Left lung (tissue), 10 donors: ENCODE results near the gene FUBP3. TPM values are rescaled to one million over a fixed set of nuclear protein-coding genes. Genes with fewer than 3 reads are reported as not detected.
A peak's percentile ranks its signal among the peaks of the same experiment; 100 is the strongest.

Experiments
- ATAC-seq: fragments of 200-7000 bp; cut with Tn5 transposase; one replicate; pipeline ENCODE4 v1.9.1; 2020; ENCODE audit warnings: moderate library complexity
- DNase-seq, 4 donors: peaks; one replicate each; pipeline ENCODE4 v3.0.0-alpha.2; 2013 to 2020
- H3K27ac ChIP-seq, 2 donors: fragments of 200-600 bp; sonication (generic) in 1 of 2; one replicate each; pipeline versions ENCODE4 v1.5.0 to v1.8.0; 2020 to 2021
- H3K27me3 ChIP-seq, 2 donors: fragments of 200-600 bp; sonication (generic) in 1 of 2; one replicate each; pipeline versions ENCODE4 v1.5.0 to v1.8.0; 2020 to 2021
- H3K36me3 ChIP-seq, 2 donors: fragments of 200-600 bp; sonication (generic) in 1 of 2; one replicate each; pipeline versions ENCODE4 v1.5.0 to v1.8.0; 2020 to 2021
- H3K4me1 ChIP-seq, 2 donors: fragments of 200-600 bp; one replicate each; pipeline ENCODE4 v1.8.0; 2021
- H3K4me3 ChIP-seq, 2 donors: fragments of 200-600 bp; sonication (generic) in 1 of 2; one replicate each; pipeline versions ENCODE4 v1.5.0 to v1.8.0; 2020 to 2021; ENCODE audit warnings: mild to moderate bottlenecking in 1 of 2
- H3K9me3 ChIP-seq, 2 donors: fragments of 200-600 bp; sonication (generic) in 1 of 2; one replicate each; pipeline versions ENCODE4 v1.5.0 to v1.8.0; 2020 to 2021
- intact Hi-C, 2 donors: fragments of 100-400 bp; cut with DNase I; formaldehyde crosslinking; loops; one replicate each; pipeline versions ENCODE4 v1.11.2 to v1.14.2; 2022
- polyA plus RNA-seq, 6 donors: library from polyadenylated mRNA; unstranded; fragments of 120-200 nt; gene quantifications; one replicate each; pipeline ENCODE4 v1.2.1, GENCODE V29; 2013; ENCODE audit not compliant: insufficient read length in 6 of 6
- total RNA-seq, 2 donors: library from RNA; stranded (reverse); fragmentation: NEBNext Ultra II Directional; extraction: Animal tissue kit (Norgen Biotek cat#: 25700); gene quantifications; one replicate each; pipeline ENCODE4 v1.2.1, GENCODE V29; 2021
- TF ChIP-seq, protein P1 (sequence below), 2 donors: fragments of 200-600 bp; sonication (generic) in 1 of 2; IDR thresholded peaks; one replicate each; pipeline versions ENCODE4 v1.5.0 to v1.8.0; 2021; ENCODE audit warnings: antibody characterized with exemption in 2 of 2
- donor health status: DM: no; HTN: yes; CAD: no.
- donor health status: DM: no; HTN: no; CAD: no.

FUBP3 gene
- total and polyA plus RNA-seq, 8 donors, result 33.1 to 70.0 (median 58.9) TPM

DNA sequence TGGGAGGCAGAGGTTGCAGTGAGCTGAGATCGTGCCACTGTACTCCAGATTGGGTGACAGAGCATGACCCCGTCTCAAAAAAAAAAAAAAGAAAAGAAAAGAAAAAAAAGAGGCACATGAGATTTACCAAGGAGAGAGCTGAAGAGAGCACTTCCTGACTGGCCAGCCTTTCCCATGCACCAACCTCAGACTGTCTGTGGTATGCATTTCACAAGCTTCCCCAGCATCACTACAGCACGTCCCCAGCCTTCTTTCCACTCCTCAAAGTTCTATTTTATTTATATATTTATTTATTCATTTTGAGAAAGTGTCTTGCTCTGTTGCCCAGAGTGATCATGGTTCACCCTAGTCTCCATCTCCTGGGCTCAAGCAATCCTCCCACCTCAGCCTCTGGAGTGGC lies 13.6 kb upstream of the FUBP3 start:
- H3K9me3 ChIP-seq, result no peaks in the 10 kb centered on the region
- intact Hi-C loops, result no loop called here
- TF ChIP-seq, protein P1, sequence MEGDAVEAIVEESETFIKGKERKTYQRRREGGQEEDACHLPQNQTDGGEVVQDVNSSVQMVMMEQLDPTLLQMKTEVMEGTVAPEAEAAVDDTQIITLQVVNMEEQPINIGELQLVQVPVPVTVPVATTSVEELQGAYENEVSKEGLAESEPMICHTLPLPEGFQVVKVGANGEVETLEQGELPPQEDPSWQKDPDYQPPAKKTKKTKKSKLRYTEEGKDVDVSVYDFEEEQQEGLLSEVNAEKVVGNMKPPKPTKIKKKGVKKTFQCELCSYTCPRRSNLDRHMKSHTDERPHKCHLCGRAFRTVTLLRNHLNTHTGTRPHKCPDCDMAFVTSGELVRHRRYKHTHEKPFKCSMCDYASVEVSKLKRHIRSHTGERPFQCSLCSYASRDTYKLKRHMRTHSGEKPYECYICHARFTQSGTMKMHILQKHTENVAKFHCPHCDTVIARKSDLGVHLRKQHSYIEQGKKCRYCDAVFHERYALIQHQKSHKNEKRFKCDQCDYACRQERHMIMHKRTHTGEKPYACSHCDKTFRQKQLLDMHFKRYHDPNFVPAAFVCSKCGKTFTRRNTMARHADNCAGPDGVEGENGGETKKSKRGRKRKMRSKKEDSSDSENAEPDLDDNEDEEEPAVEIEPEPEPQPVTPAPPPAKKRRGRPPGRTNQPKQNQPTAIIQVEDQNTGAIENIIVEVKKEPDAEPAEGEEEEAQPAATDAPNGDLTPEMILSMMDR (IDR thresholded peaks at IDR 0.05), result no peak
- ATAC-seq, result no peak
- H3K36me3 ChIP-seq, result no peaks in the 10 kb centered on the region
- no peak overlapping the region for H3K4me3 ChIP-seq
- DNase-seq, result no peak
- no peak overlapping the region for H3K27ac ChIP-seq
- H3K4me1 ChIP-seq, result no peaks in the 10 kb centered on the region
- H3K27me3 ChIP-seq, result peaks cover 0 to 10% of the 10 kb centered on the region in 2 donors

DNA sequence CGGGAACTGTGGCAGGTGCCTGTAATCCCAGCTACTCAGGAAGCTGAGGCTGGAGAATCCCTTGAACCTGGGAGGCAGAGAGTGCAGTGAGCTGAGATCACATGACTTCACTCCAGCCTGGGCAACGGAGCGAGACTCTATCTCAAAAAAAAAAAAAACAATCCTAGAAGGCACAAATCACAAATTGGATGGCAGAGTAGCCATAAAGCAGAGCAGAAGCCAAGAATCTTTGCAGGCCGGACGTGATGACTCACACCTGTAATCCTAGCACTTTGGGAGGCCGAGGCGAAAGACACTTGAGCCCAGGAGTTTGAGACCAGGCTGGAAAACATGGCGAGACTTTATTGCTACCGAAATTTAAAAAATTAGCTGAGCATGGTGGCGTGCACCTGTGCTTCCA lies 9.2 kb upstream of the FUBP3 start:
- H3K4me3 ChIP-seq, result no peak overlapping the region
- ATAC-seq, result no peak
- H3K9me3 ChIP-seq, result no peaks in the 10 kb centered on the region
- intact Hi-C loops, result no loop called here
- no peak overlapping the region for H3K27ac ChIP-seq
- H3K4me1 ChIP-seq, result no peaks in the 10 kb centered on the region
- H3K36me3 ChIP-seq, result no peaks in the 10 kb centered on the region
- H3K27me3 ChIP-seq, result no peaks in the 10 kb centered on the region
- TF ChIP-seq, protein P1 (IDR thresholded peaks at IDR 0.05), result no peak
- DNase-seq, result no peak

DNA sequence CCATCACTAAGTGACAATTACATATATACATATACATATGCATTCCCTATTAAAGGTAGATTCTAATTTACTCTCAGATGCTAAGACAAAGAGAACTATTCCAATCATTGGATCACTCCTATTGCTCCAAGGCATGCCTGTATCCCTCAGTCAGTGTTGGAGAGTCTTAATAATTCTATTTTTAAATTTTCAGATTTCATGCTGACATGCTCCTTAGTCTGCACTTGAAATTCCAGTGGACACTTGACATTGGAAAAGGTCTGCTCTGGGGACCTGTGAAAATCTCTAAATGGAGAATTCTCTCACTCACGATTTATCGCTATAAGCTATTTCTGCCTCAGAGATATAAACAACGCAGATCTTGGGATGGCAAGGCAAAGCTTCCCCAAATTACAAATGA lies 3.9 kb upstream of the FUBP3 start:
- peaks cover 14 to 16% of the 10 kb centered on the region in 2 donors for H3K4me1 ChIP-seq
- no peak overlapping the region for H3K27ac ChIP-seq
- no peak overlapping the region for H3K4me3 ChIP-seq
- H3K36me3 ChIP-seq, result no peaks in the 10 kb centered on the region
- intact Hi-C loops, result no loop called here
- DNase-seq, result peak in 1 of 4 donors; percentile 16
- ATAC-seq, result peak; percentile 55
- no peaks in the 10 kb centered on the region for H3K9me3 ChIP-seq
- no peaks in the 10 kb centered on the region for H3K27me3 ChIP-seq
- TF ChIP-seq, protein P1 (IDR thresholded peaks at IDR 0.05), result no peak

DNA sequence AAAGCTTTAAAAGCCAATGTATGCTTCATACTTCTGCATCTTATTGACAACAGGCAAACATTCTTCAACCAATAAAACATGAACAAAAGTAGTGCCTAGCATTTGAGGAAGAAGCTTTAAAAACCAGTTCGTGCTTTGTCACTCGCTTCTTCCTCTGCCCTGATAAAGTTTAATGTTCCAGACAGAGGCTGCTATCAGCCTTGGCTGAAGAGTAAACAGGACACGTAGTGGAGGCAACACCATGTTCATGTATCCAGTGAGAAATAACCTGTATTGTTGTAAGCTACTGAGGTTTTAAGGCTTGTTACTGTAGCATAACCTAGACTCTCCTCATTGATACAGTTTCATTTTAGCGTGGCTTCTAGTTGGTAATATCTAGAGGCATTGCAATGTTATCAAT lies 3.2 kb upstream of the FUBP3 start:
- TF ChIP-seq, protein P1 (IDR thresholded peaks at IDR 0.05), result no peak
- intact Hi-C loops, result no loop called here

DNA sequence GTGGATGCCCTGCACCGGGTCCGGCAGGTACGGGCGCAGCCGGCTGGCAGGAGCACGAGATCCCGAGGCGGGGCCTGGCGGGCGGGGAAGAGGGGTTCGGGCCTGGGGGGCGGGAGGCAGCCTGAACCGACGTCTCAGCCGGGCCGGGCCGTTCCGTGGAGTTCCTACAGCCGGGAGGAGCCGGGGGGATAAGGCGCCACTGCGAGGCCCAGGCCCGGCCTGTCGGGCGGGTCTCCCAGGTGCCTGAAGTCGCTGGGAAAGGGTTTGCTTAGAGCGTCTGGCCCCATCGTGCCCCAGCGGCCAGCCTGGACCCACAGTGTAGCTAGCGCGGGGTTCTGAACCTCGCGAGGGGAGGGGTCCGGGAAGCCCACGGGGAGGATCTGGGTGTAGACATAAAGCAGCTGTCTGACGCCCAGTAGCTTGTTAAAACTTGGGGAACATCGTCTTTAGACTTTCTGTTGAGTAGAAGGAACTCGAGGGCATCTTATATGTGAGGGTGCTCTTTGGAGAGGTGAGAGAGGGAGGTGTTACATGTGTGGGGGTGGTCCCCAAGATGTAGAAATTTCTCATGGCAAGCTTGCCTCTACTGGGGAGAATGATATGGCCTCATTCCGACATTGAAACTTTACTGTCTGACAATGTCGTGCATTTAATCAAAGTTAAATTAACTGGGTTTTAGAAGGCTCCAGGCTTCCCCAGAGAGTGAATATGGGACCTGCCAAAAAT lies 524 bp downstream of the FUBP3 start:
- no peaks in the 10 kb centered on the region for H3K27me3 ChIP-seq
- intact Hi-C loops, result no loop called here
- DNase-seq (peak in 1 of 4 donors; percentile 2), ATAC-seq (peak; percentile 5)
- TF ChIP-seq, protein P1 (IDR thresholded peaks at IDR 0.05), result no peak
- peaks cover 16 to 26% of the 10 kb centered on the region in 2 donors for H3K4me1 ChIP-seq
- peak overlapping the region; percentile 76 to 99 for H3K4me3 ChIP-seq
- H3K36me3 ChIP-seq, result no peaks in the 10 kb centered on the region
- peak overlapping the region; percentile 80 to 87 for H3K27ac ChIP-seq
- H3K9me3 ChIP-seq, result no peaks in the 10 kb centered on the region

More for the DNA sequence above, 3.2 kb upstream of the FUBP3 start:
- no peaks in the 10 kb centered on the region for H3K9me3 ChIP-seq
- H3K4me3 ChIP-seq, result no peak overlapping the region
- DNase-seq (no peak), ATAC-seq (no peak)
- peaks cover 16 to 20% of the 10 kb centered on the region in 2 donors for H3K4me1 ChIP-seq
- no peaks in the 10 kb centered on the region for H3K27me3 ChIP-seq
- H3K36me3 ChIP-seq, result no peaks in the 10 kb centered on the region
- no peak overlapping the region for H3K27ac ChIP-seq
